ENCODE measurements around the gene OR10J1.
"Not testable (repeated sequence)": the region's sequence is repeated elsewhere in the genome, so short reads cannot be mapped to it uniquely, and the experiment has no call there.

The OR10J1 gene

GRCh38 chr1:159439422-159439821 lies at the start of gene OR10J1:
Gene OR10J1 (plus strand): TSS chr1:159439722. CDS start chr1:159439792, 70 bp downstream.
- DNase-seq, result no peak

- DNase-seq, result no peak
Observed at GRCh38 chr1:159406821-159407220, 32.7 kb upstream of the OR10J1 start.

GRCh38 chr1:159408862-159409400 lies 30.6 kb upstream of the OR10J1 start:
- no peak for DNase-seq

GRCh38 chr1:159421821-159422220 lies 17.7 kb upstream of the OR10J1 start:
- DNase-seq, result no peak

- DNase-seq, result no peak
Observed at GRCh38 chr1:159428536-159428935, 11.0 kb upstream of the OR10J1 start.

- no peak for DNase-seq
Observed at GRCh38 chr1:159429074-159429861, 10.3 kb upstream of the OR10J1 start.

GRCh38 chr1:159430985-159431384 lies 8.5 kb upstream of the OR10J1 start:
- no peak for DNase-seq

- no peak for DNase-seq
Observed at GRCh38 chr1:159431904-159432303, 7.6 kb upstream of the OR10J1 start, which contains the start of gene OR10J4. Gene OR10J4 (plus strand): TSS chr1:159432204.

GRCh38 chr1:159436469-159436868 lies 3.1 kb upstream of the OR10J1 start:
- DNase-seq, result no peak

GRCh38 chr1:159441360-159441759 lies 1.8 kb downstream of the OR10J1 start:
- DNase-seq, result no peak

- no peak for DNase-seq
Observed at GRCh38 chr1:159442428-159442827, 2.9 kb downstream of the OR10J1 start.

- DNase-seq, result no peak
Observed at GRCh38 chr1:159443066-159443750, 3.7 kb downstream of the OR10J1 start.

GRCh38 chr1:159444511-159444910 lies 5.0 kb downstream of the OR10J1 start:
- no peak for DNase-seq

- DNase-seq, result no peak
Observed at GRCh38 chr1:159448181-159448580, 8.7 kb downstream of the OR10J1 start.

- DNase-seq, result not testable (repeated sequence)
Observed at GRCh38 chr1:159449605-159450004, 10.1 kb downstream of the OR10J1 start.

- DNase-seq, result no peak
Observed at GRCh38 chr1:159459551-159459950, 20.0 kb downstream of the OR10J1 start.

- DNase-seq, result no peak
Observed at GRCh38 chr1:159465191-159465603, 25.7 kb downstream of the OR10J1 start.

- no peak for DNase-seq
Observed at GRCh38 chr1:159468321-159468720, 28.8 kb downstream of the OR10J1 start.

GRCh38 chr1:159469921-159470533 lies 30.5 kb downstream of the OR10J1 start:
- no peak for DNase-seq

- DNase-seq, result no peak
Observed at GRCh38 chr1:159473335-159473734, 33.8 kb downstream of the OR10J1 start.

- no peak for DNase-seq
Observed at GRCh38 chr1:159474926-159475325, 35.4 kb downstream of the OR10J1 start.

GRCh38 chr1:159483501-159483900 lies 44.0 kb downstream of the OR10J1 start:
- no peak for DNase-seq

Data from stimulated activated naive CD4-positive, alpha-beta T cell (primary cell).